Activated naive CD4-positive, alpha-beta T cell treated with anti-CD3 and anti-CD28 coated beads, Interleukin-2, amount 50 U/mL, for 24 hours (primary cell): ENCODE results near the gene ZDBF2.
"Not testable (repeated sequence)": the region's sequence is repeated elsewhere in the genome, so short reads cannot be mapped to it uniquely, and the experiment has no call there.

Experiments used
- H3K27ac Mint-ChIP-seq: one replicate; pipeline ENCODE4 v1.8.0; 2021; ENCODE audit warnings: mild to moderate bottlenecking, mixed read lengths
- H3K27me3 Mint-ChIP-seq: one replicate; pipeline ENCODE4 v1.8.0; 2021; ENCODE audit warnings: mixed read lengths
- H3K36me3 Mint-ChIP-seq: one replicate; pipeline ENCODE4 v1.8.0; 2021; ENCODE audit warnings: mixed read lengths
- H3K4me1 Mint-ChIP-seq: one replicate; pipeline ENCODE4 v1.8.0; 2021; ENCODE audit warnings: mixed read lengths
- H3K4me3 Mint-ChIP-seq: one replicate; pipeline ENCODE4 v1.8.0; 2021; ENCODE audit warnings: mild to moderate bottlenecking, mixed read lengths
- H3K9me3 Mint-ChIP-seq: one replicate; pipeline ENCODE4 v1.8.0; 2021; ENCODE audit warnings: mixed read lengths

Gene ZDBF2

DNA sequence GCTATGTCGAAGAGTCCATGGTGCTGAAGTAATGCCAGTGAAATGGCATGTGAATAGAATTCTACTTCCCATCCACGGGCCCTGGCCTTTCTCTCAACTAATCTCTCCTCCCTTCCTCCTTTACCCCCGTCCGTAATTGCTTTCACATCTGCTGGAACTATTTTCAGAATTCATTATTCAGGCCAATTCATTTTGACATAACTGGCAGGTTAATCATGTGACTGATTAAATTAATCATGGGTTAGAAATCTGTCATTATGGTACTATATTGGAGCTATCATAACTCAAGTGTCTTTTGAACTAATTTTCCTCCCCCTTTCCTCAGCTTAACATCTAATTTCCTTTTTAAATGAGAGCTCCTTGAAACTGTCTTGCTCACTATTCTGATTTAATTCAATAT, 66.9 kb downstream of the ZDBF2 start:
- no peaks in the 10 kb centered on the region for H3K27me3 Mint-ChIP-seq
- no peaks in the 10 kb centered on the region for H3K4me1 Mint-ChIP-seq
- no peaks in the 10 kb centered on the region for H3K9me3 Mint-ChIP-seq

DNA sequence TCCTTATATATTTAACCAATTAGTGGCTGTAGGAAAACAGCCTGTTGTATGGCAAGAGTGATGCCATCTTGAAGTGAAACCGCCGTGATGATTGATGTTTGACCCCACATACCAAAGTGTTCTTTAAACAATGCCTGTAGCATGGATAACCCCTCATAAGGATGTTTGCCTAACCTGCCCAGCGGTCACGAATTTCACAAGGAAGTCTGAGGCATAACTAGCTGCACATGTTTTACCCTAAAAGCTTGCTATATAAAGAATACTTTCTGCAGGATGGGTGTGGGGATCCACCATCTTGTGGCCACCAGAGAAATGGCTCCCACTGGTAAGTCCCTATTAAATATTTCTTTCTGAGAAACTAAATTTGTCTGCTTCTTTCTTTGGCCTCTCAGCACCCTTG, 68.7 kb downstream of the ZDBF2 start:
- no peaks in the 10 kb centered on the region for H3K36me3 Mint-ChIP-seq
- H3K4me1 Mint-ChIP-seq, result no peaks in the 10 kb centered on the region
- H3K27me3 Mint-ChIP-seq, result no peaks in the 10 kb centered on the region
- H3K4me3 Mint-ChIP-seq, result no peak overlapping the region
- H3K27ac Mint-ChIP-seq, result no peak overlapping the region
- H3K9me3 Mint-ChIP-seq, result no peaks in the 10 kb centered on the region

More for the DNA sequence above, 66.9 kb downstream of the ZDBF2 start:
- Mint-ChIP-seq H3K27ac (no peak overlapping the region), H3K4me3 (no peak overlapping the region), H3K36me3 (no peaks in the 10 kb centered on the region)

DNA sequence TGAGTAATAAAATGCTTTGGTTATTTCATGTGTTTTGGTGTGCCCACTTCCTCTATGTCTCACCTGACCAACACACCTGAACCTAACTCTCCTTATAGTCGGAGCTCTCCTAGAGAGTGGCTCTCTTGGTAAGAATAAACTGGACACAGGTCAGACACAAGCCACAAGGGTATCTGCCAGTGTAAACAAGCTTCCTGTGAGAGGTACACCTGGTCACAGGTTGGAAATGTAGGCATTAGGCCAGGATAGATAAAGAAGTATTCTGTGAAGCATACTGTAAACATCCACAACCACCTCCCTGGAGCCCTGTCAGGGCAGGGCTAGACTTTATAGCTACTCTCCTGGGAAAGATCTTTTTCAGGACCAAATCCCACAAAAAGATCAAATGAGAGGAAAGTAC, 69.4 kb downstream of the ZDBF2 start:
- H3K27ac Mint-ChIP-seq, result no peak overlapping the region
- no peaks in the 10 kb centered on the region for H3K36me3 Mint-ChIP-seq
- no peaks in the 10 kb centered on the region for H3K27me3 Mint-ChIP-seq
- no peaks in the 10 kb centered on the region for H3K4me1 Mint-ChIP-seq
- H3K9me3 Mint-ChIP-seq, result no peaks in the 10 kb centered on the region
- no peak overlapping the region for H3K4me3 Mint-ChIP-seq

DNA sequence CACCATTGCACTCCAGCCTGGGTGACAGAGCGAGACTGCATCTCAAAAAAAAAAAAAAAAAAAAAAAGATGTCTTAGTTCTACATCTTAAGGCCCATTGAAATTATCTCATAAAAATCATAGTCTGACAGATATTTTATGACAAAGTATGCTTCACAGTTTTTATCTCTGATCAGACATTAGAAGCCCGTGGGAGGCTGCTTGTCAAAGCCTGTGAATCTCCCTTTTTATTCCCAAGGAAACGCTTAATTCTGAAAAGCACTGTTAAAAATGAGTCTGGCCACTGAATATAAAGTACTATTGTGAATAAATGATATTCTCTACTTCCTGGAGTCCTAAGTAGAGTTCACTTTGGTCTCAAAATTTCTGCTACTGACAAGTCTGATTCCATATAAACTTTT, 71.1 kb downstream of the ZDBF2 start:
- Mint-ChIP-seq H3K36me3 (no peaks in the 10 kb centered on the region), H3K4me1 (no peaks in the 10 kb centered on the region), H3K27ac (no peak overlapping the region), H3K27me3 (no peaks in the 10 kb centered on the region), H3K4me3 (no peak overlapping the region), H3K9me3 (no peaks in the 10 kb centered on the region)

DNA sequence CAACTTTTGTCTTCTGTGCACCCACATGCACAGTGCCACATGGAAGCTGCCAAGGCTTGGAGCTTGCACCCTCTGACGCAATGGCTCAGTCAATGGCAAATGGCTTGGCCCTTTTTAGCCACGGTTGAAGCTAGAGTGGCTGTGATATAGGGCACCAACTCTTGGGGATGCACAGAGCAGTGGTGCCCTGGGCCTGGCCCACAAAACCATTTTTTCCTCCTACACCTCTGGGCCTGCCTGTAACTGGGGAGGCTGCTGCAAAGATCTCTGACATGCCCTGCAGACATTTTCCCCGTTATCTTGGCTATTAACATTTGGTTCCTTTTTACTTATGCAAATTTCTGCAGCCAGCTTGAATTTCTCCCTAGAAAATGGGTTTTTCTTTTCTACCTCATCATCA, 74.9 kb downstream of the ZDBF2 start:
- H3K4me1 Mint-ChIP-seq, result no peaks in the 10 kb centered on the region
- H3K9me3 Mint-ChIP-seq, result no peaks in the 10 kb centered on the region
- H3K27me3 Mint-ChIP-seq, result no peaks in the 10 kb centered on the region
- H3K4me3 Mint-ChIP-seq, result no peak overlapping the region
- no peak overlapping the region for H3K27ac Mint-ChIP-seq
- H3K36me3 Mint-ChIP-seq, result no peaks in the 10 kb centered on the region

DNA sequence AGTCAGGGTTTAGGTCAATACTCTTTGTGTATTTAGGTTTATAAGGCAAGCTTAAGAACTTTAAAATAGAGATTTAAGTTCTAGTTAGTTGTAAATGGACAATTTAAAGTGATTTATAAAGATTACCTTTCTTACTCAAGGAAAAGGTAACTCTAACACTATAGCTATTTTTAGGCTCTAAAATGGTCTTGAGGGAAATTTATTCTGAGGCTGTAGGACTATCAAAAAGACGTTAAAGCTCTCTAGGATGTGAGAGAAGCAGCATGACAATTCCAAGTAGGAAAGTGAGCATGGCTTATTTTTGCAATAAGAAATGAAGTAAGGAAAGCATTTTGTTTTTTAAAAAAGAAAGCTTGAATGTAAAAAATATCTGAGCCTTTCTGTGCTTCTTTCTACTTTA, 78.1 kb downstream of the ZDBF2 start:
- Mint-ChIP-seq H3K4me3 (no peak overlapping the region), H3K4me1 (no peaks in the 10 kb centered on the region), H3K9me3 (no peaks in the 10 kb centered on the region), H3K27ac (no peak overlapping the region), H3K36me3 (no peaks in the 10 kb centered on the region), H3K27me3 (no peaks in the 10 kb centered on the region)

DNA sequence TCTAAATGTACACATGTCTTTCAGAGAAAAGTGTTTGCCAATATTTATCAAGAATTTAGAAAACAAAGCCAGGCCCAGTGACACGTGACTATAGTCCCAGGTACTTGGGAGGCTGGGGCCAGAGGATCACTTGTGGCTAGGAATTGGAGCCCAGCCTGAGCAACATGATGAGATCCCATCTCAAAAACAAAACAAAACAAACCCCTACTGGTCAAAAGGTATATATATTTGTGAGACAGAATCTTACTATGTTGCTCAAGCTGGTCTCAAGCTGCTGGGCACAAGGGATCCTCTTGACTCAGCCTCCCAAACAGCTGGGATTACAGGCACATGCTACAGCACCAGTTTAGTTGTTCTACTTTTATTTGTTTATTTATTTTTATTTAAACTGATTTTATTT, 79.2 kb downstream of the ZDBF2 start:
- no peaks in the 10 kb centered on the region for H3K27me3 Mint-ChIP-seq
- H3K27ac Mint-ChIP-seq, result no peak overlapping the region
- no peak overlapping the region for H3K4me3 Mint-ChIP-seq
- no peaks in the 10 kb centered on the region for H3K4me1 Mint-ChIP-seq
- no peaks in the 10 kb centered on the region for H3K9me3 Mint-ChIP-seq
- H3K36me3 Mint-ChIP-seq, result no peaks in the 10 kb centered on the region

DNA sequence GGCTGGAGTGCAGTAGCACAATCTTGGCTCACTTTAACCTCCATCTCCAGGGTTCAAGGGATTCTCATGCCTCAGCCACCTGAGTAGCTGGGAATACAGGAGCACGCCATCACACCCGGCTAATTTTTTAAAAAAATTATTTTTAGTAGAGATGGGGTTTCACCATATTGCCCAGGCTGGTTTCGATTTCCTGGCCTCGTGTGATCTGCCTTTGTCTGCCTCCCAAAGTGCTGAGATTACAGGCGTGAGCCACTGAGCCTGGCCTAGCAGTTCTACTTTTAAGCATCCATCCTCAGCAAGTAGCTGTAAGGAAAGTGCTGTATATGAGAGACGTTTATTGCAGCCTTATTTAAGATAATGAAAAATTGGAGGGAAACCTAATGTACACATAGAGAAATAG, 79.7 kb downstream of the ZDBF2 start:
- no peaks in the 10 kb centered on the region for H3K27me3 Mint-ChIP-seq
- no peaks in the 10 kb centered on the region for H3K4me1 Mint-ChIP-seq
- no peaks in the 10 kb centered on the region for H3K9me3 Mint-ChIP-seq
- no peak overlapping the region for H3K4me3 Mint-ChIP-seq
- no peak overlapping the region for H3K27ac Mint-ChIP-seq
- H3K36me3 Mint-ChIP-seq, result no peaks in the 10 kb centered on the region

DNA sequence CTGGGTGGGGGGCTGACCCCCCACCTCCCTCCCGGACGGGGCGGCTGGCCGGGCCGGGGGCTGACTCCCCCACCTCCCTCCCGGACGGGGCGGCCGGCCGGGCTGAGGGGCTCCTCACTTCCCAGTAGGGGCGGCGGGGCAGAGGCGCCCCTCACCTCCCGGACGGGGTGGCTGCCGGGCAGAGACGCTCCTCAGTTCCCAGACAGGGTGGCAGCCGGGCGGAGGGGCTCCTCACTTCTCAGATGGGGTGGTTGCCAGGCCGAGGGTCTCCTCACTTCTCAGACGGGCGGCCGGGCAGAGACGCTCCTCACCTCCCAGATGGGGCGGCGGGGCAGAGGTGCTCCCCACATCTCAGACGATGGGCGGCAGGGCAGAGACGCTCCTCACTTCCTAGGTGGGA, 82.4 kb downstream of the ZDBF2 start:
- not testable (repeated sequence) for H3K27me3 Mint-ChIP-seq, H3K36me3 Mint-ChIP-seq, H3K27ac Mint-ChIP-seq, H3K9me3 Mint-ChIP-seq, H3K4me1 Mint-ChIP-seq, H3K4me3 Mint-ChIP-seq

DNA sequence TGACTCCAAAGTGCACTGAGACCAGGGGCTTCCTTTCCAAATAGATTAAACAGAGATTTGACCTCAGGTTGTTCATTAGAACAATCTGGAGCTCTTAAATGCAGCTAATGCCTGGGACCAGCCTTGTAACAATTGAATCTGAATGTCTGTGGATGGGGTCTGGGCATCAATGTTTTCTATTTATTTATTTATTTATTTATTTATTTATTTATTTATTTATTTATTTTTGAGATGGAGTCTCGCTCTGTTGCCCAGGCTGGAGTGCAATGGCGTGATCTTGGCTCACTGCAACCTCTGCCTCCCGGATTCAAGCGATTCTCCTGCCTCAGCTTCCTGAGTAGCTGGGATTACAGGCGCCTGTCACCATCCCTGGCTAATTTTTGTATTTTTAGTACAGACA, 86.4 kb downstream of the ZDBF2 start:
- H3K4me1 Mint-ChIP-seq, H3K9me3 Mint-ChIP-seq, H3K36me3 Mint-ChIP-seq, H3K27ac Mint-ChIP-seq, H3K4me3 Mint-ChIP-seq, H3K27me3 Mint-ChIP-seq: not testable (repeated sequence)

DNA sequence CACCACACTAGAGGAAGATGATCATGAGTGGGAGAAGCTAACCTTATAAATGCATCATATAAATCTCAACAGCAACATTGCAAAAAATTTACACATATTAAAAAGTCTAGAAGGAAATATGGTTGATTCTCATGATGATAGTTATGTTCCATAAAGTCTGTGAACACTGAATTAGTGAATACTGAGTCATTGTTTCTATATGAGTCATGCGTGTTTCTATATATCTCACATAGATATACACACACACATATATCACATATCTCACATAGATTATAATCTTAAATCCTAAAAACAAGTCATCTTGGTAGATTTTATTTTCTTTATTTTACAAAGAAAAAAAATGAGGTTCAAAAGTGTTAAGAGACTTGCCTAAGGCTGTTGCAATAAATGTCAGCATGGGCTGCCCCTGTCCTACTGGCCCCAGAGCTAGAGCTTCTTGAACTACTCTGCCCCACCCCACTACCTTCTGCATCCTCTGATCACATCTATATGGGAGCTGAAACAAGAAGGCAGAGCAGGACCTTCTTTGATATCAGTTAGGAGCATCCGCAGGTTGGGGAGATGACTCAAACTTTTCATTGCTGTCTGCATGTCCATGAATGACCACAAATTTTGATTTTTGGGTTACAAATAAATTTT, 87.1 kb downstream of the ZDBF2 start:
- Mint-ChIP-seq H3K4me3 (no peak overlapping the region), H3K4me1 (no peaks in the 10 kb centered on the region), H3K36me3 (no peaks in the 10 kb centered on the region), H3K27ac (no peak overlapping the region), H3K27me3 (no peaks in the 10 kb centered on the region), H3K9me3 (no peaks in the 10 kb centered on the region)
